Upper lobe of right lung (tissue), 1 donor: ENCODE data around the gene PLPP7. TPM values are rescaled to one million over a fixed set of nuclear protein-coding genes. Genes with fewer than 3 reads are reported as not detected.

Experiments
- ATAC-seq: fragments of 200-7000 bp; cut with Tn5 transposase; one replicate; pipeline ENCODE4 v1.9.1; 2020; ENCODE audit warnings: mild to moderate bottlenecking, moderate library complexity
- DNase-seq: peaks from one replicate; pipeline ENCODE4 v3.0.0-alpha.2; 2020
- H3K27ac ChIP-seq: fragments of 200-600 bp; one replicate; pipeline ENCODE4 v1.8.0; 2022
- H3K27me3 ChIP-seq: fragments of 200-600 bp; one replicate; pipeline ENCODE4 v1.8.0; 2022; ENCODE audit warnings: mild to moderate bottlenecking
- H3K36me3 ChIP-seq: fragments of 200-600 bp; one replicate; pipeline ENCODE4 v1.8.0; 2022
- H3K4me1 ChIP-seq: fragments of 200-600 bp; one replicate; pipeline ENCODE4 v1.8.0; 2022
- H3K4me3 ChIP-seq: fragments of 200-600 bp; one replicate; pipeline ENCODE4 v1.8.0; 2022; ENCODE audit warnings: mild to moderate bottlenecking
- H3K9me3 ChIP-seq: fragments of 200-600 bp; one replicate; pipeline ENCODE4 v1.8.0; 2022
- intact Hi-C: fragments of 100-400 bp; cut with DNase I; formaldehyde crosslinking; loops from one replicate; pipeline ENCODE4 v1.11.0; 2022
- total RNA-seq: library from RNA; stranded (reverse); fragmentation: NEBNext Ultra II Directional; extraction: Animal tissue kit (Norgen Biotek cat#: 25700); gene quantifications from one replicate; pipeline ENCODE4 v1.2.1, GENCODE V29; 2021
- TF ChIP-seq, protein P1 (sequence below): fragments of 200-600 bp; IDR thresholded peaks from one replicate; pipeline ENCODE4 v1.8.0; 2022; ENCODE audit warnings: antibody characterized with exemption
- donor health status: DM: no; HTN: yes; CAD: no; lungs with severe emphysema.

PLPP7 gene
- total RNA-seq, 1 donor from 2014 or later: 1.5 TPM

- H3K27me3 ChIP-seq: no peaks in the 10 kb centered on the region
- H3K4me1 ChIP-seq: no peaks in the 10 kb centered on the region
- TF ChIP-seq, protein P1, sequence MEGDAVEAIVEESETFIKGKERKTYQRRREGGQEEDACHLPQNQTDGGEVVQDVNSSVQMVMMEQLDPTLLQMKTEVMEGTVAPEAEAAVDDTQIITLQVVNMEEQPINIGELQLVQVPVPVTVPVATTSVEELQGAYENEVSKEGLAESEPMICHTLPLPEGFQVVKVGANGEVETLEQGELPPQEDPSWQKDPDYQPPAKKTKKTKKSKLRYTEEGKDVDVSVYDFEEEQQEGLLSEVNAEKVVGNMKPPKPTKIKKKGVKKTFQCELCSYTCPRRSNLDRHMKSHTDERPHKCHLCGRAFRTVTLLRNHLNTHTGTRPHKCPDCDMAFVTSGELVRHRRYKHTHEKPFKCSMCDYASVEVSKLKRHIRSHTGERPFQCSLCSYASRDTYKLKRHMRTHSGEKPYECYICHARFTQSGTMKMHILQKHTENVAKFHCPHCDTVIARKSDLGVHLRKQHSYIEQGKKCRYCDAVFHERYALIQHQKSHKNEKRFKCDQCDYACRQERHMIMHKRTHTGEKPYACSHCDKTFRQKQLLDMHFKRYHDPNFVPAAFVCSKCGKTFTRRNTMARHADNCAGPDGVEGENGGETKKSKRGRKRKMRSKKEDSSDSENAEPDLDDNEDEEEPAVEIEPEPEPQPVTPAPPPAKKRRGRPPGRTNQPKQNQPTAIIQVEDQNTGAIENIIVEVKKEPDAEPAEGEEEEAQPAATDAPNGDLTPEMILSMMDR: no peak
- no peak overlapping the region for H3K4me3 ChIP-seq
- no peaks in the 10 kb centered on the region for H3K36me3 ChIP-seq
- peak; percentile 24 for ATAC-seq
- H3K9me3 ChIP-seq: no peaks in the 10 kb centered on the region
- intact Hi-C loops: no loop called here
- DNase-seq: no peak
- no peak overlapping the region for H3K27ac ChIP-seq
These were observed 12.9 kb downstream of the PLPP7 start for GRCh38 chr9:131302244-131303075.

- H3K4me3 ChIP-seq: no peak overlapping the region
- no peaks in the 10 kb centered on the region for H3K4me1 ChIP-seq
- intact Hi-C loops: no loop called here
- ATAC-seq (no peak), DNase-seq (no peak)
- no peaks in the 10 kb centered on the region for H3K36me3 ChIP-seq
- no peak overlapping the region for H3K27ac ChIP-seq
- TF ChIP-seq, protein P1: no peak
- no peaks in the 10 kb centered on the region for H3K27me3 ChIP-seq
- H3K9me3 ChIP-seq: no peaks in the 10 kb centered on the region
These were observed 14.1 kb downstream of the PLPP7 start for GRCh38 chr9:131303381-131304321.

GRCh38 chr9:131304676-131305355, 15.3 kb downstream of the PLPP7 start:
- Histone ChIP-seq H3K36me3 (no peaks in the 10 kb centered on the region), H3K4me3 (no peak overlapping the region), H3K27ac (no peak overlapping the region), H3K4me1 (no peaks in the 10 kb centered on the region), H3K27me3 (no peaks in the 10 kb centered on the region), H3K9me3 (no peaks in the 10 kb centered on the region)
- ATAC-seq (peak; percentile 20), DNase-seq (no peak)
- TF ChIP-seq, protein P1: no peak
- intact Hi-C loops: no loop called here

DNA sequence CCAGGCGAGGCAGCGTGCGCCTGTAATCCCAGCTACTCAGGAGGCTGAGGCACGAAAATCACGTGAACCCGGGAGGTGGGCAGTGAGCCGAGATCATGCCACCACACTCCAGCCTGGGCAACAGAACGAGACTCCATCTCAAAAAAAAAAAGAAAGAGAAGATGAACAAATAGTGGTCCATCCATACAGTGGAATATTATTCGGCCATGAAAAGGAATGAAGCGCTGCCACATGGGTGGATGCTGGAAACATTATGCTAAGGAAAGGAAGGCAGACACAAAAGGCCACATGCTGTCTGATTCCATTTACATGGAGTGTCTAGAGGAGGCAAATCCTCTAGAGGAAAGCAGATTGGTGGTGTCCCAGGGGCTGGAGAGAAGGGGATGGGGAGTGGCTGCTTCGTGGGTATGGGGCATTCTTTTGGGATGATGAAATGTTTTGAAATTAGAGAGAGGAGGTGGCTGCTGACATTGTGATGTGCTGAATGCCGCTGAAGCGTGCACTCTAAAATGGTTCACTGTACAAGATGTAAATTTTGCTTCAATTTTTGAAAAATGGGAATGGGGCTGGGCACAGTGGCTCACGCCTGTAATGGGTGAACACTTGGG, 17.0 kb downstream of the PLPP7 start:
- intact Hi-C loops: no loop called here
- DNase-seq (no peak), ATAC-seq (no peak)
- H3K27ac ChIP-seq: no peak overlapping the region
- TF ChIP-seq, protein P1: no peak
- H3K4me1 ChIP-seq: no peaks in the 10 kb centered on the region
- no peaks in the 10 kb centered on the region for H3K27me3 ChIP-seq
- H3K4me3 ChIP-seq: no peak overlapping the region
- no peaks in the 10 kb centered on the region for H3K36me3 ChIP-seq
- no peaks in the 10 kb centered on the region for H3K9me3 ChIP-seq

DNA sequence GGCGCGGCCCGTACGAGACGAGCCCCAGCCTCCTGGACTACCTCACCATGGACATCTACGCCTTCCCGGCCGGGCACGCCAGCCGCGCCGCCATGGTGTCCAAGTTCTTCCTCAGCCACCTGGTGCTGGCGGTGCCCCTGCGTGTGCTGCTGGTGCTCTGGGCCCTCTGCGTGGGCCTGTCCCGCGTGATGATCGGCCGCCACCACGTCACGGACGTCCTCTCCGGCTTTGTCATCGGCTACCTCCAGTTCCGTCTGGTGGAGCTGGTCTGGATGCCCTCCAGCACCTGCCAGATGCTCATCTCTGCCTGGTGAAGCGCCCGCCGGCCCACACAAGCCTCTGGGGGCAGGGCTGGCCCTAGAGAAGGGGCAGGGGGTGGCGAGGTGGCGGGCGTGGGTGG, 18.5 kb downstream of the PLPP7 start:
- no peak for ATAC-seq
- no peak for DNase-seq

More for the DNA sequence above, 18.5 kb downstream of the PLPP7 start:
- no peaks in the 10 kb centered on the region for H3K4me1 ChIP-seq
- intact Hi-C loops: no loop called here
- TF ChIP-seq, protein P1: no peak
- no peaks in the 10 kb centered on the region for H3K27me3 ChIP-seq
- no peaks in the 10 kb centered on the region for H3K9me3 ChIP-seq
- H3K36me3 ChIP-seq: no peaks in the 10 kb centered on the region
- H3K4me3 ChIP-seq: no peak overlapping the region
- H3K27ac ChIP-seq: no peak overlapping the region
